ENCODE data around the gene ZFAND3.

- no peak for TF ChIP-seq CTCF (conservative IDR thresholded peaks at IDR 0.05; ENCODE audit: low read depth in 2 of 2)
- no peak for TF ChIP-seq ZNF114 (CRISPR knock-in tag; IDR thresholded peaks at IDR 0.05)
- TF ChIP-seq EZH2 (IDR thresholded peaks at IDR 0.05; ENCODE audit: low read depth, unreplicated experiment), result no peak
- no peak for TF ChIP-seq REST (IDR thresholded peaks at IDR 0.05; ENCODE audit: unreplicated experiment)
- TF ChIP-seq POLR2AphosphoS5 (IDR thresholded peaks at IDR 0.05; ENCODE audit: low read depth), result no peak
- TF ChIP-seq STAT1 (IDR thresholded peaks at IDR 0.05; ENCODE audit: unreplicated experiment), result no peak
Measured at GRCh38 chr6:37845026-37845911, 25.7 kb downstream of the ZFAND3 start.

All from GM23338 (cell line).